ENCODE measurements around the gene KCNQ2. TPM values are rescaled to one million over a fixed set of nuclear protein-coding genes. Genes with fewer than 3 reads are reported as not detected.

Gene KCNQ2
- total and polyA plus RNA-seq, 10 donors, result 0.13 to 3.5 (median 0.45) TPM; not detected in 2

DNA sequence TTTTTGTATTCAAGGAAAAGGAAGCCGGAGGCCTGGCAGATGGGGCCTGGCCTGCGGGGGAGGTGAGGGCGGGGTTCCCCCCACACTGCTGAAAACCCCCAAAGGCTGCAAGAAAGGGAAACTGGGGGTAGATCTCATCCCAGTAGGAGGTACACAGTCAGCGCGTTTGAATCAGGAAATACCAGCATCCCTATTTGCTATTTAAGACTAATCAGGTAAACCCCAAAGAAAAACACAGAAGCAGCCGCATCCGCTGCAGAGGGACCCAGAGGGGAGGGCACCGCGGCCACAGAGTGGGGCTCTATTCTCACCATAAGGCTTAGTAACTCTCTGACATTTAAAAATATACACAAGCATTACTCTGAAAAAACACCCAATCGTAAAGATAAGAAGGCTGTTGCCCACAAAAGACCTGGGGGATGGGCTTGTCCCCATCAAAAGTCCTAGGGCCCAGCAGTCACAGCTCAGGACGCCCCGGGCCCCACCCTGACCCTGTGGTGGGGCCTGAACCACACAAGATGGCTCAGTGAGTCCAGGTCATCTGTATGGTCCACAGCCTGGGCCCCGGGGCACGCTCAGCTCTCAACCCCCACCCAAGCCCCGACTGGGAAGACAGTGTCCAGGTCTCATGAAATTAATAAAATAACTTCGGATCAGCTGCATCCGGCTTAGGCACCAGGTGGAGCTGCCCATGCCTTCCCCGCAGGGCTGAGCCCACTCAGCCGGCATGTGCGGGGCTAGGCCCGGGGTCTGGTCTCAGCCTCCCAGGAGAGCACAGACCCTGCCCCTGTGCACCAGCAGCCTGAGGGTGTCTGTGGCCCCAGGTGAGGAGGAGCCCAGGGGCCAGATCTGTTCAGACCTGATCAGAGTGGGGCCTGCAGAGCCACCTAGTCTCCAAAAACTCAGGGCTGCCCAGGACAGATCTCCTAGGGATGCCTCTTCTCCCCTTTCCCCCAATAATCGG lies 31.0 kb downstream of the KCNQ2 start:
- intact Hi-C loops (cut with DNase I; ENCODE audit: low total_unique reads), result no loop called here
- TF ChIP-seq POLR2AphosphoS5 (IDR thresholded peaks at IDR 0.05), result no peak
- TF ChIP-seq CTCF (IDR thresholded peaks at IDR 0.05 in 8 of 11, conservative IDR thresholded peaks at IDR 0.05 in 3 of 11), result no peak
- no peak for TF ChIP-seq POLR2A (IDR thresholded peaks at IDR 0.05)
- peaks cover 0 to 76% (median 14%) of the 10 kb centered on the region in 7 donors for H3K27me3 ChIP-seq (replicated peaks in 1 of 7)
- peaks cover 0 to 14% (median 13%) of the 10 kb centered on the region in 6 donors for H3K4me1 ChIP-seq
- DNase-seq, result no peak
- H3K36me3 ChIP-seq, result no peaks in the 10 kb centered on the region
- 15 to 25% (median 18%) methylated on average over 15 to 22 of the region's 22 CpGs for WGBS, 5 donors
- no peak overlapping the region for H3K4me3 ChIP-seq
- no peaks in the 10 kb centered on the region for H3K9me3 ChIP-seq
- H3K27ac ChIP-seq, result peak overlapping the region in 1 of 8 donors; percentile 29

DNA sequence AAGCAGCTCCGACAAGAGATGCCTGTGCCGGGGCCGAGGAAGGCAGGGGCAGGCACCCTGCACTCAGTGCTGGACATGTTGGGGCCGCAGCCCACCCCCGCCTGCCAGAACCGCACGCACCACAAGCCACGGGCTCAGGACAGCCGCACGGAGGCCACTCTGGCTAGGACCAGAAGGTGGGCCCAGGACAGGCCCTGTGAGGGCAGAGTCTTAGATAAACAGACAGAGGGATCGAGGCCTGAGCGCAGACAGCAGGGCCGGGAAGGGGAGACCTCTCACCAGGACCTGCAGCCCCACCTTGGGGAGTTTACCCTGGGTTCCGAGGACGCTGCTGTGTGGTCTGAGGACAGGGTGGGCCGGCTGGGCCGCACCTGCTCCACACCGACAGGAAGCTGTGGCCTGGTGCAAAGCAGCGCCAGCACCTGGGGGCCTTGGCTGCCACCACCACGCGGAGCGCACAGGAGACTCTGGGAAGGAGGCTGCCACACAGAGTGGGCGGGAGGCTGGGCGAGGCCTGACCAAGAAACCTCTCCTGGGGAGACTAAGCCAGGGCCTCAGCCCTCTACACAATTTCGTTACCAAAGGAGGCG lies 32.0 kb downstream of the KCNQ2 start:
- DNase-seq, result no peak
- intact Hi-C loops (cut with DNase I; ENCODE audit: low total_unique reads), result no loop called here
- 70 to 77% (median 73%) methylated on average over 20 to 26 of the region's 26 CpGs for WGBS, 5 donors

GRCh38 chr20:63439866-63440265 lies 32.6 kb downstream of the KCNQ2 start:
- Histone ChIP-seq H3K27me3 (replicated peaks in 1 of 7) (peaks cover 0 to 72% (median 14%) of the 10 kb centered on the region in 7 donors), H3K4me3 (no peak overlapping the region), H3K9me3 (no peaks in the 10 kb centered on the region), H3K27ac (no peak overlapping the region), H3K36me3 (no peaks in the 10 kb centered on the region), H3K4me1 (peaks cover 0 to 16% (median 11%) of the 10 kb centered on the region in 6 donors)
- intact Hi-C loops (cut with DNase I; ENCODE audit: low total_unique reads), result no loop called here
- 79 to 93% (median 83%) methylated on average over 13 to 15 of the region's 15 CpGs for WGBS, 5 donors
- TF ChIP-seq POLR2AphosphoS5 (IDR thresholded peaks at IDR 0.05) (no peak), CTCF (IDR thresholded peaks at IDR 0.05 in 8 of 11, conservative IDR thresholded peaks at IDR 0.05 in 3 of 11) (no peak), POLR2A (IDR thresholded peaks at IDR 0.05) (no peak)
- DNase-seq, result no peak

More for the DNA sequence above, 32.0 kb downstream of the KCNQ2 start:
- TF ChIP-seq CTCF (IDR thresholded peaks at IDR 0.05 in 8 of 11, conservative IDR thresholded peaks at IDR 0.05 in 3 of 11), result no peak
- TF ChIP-seq POLR2AphosphoS5 (IDR thresholded peaks at IDR 0.05), result no peak
- TF ChIP-seq POLR2A (IDR thresholded peaks at IDR 0.05), result no peak
- peaks cover 0 to 72% (median 14%) of the 10 kb centered on the region in 7 donors for H3K27me3 ChIP-seq (replicated peaks in 1 of 7)
- no peaks in the 10 kb centered on the region for H3K36me3 ChIP-seq
- H3K27ac ChIP-seq, result no peak overlapping the region
- peaks cover 0 to 14% (median 13%) of the 10 kb centered on the region in 6 donors for H3K4me1 ChIP-seq
- no peak overlapping the region for H3K4me3 ChIP-seq
- H3K9me3 ChIP-seq, result no peaks in the 10 kb centered on the region

GRCh38 chr20:63438121-63438520 lies 34.3 kb downstream of the KCNQ2 start:
- intact Hi-C loops (cut with DNase I; ENCODE audit: low total_unique reads), result no loop called here
- Histone ChIP-seq H3K4me1 (peaks cover 3 to 34% (median 23%) of the 10 kb centered on the region in 6 donors), H3K36me3 (no peaks in the 10 kb centered on the region), H3K4me3 (no peak overlapping the region), H3K27me3 (replicated peaks in 1 of 7) (peaks cover 0 to 82% (median 14%) of the 10 kb centered on the region in 7 donors), H3K27ac (no peak overlapping the region), H3K9me3 (no peaks in the 10 kb centered on the region)
- 79 to 96% (median 91%) methylated on average over 6 to 12 of the region's 12 CpGs for WGBS, 5 donors
- no peak for DNase-seq
- no peak for TF ChIP-seq CTCF (IDR thresholded peaks at IDR 0.05 in 8 of 11, conservative IDR thresholded peaks at IDR 0.05 in 3 of 11)
- TF ChIP-seq POLR2A (IDR thresholded peaks at IDR 0.05), result no peak
- no peak for TF ChIP-seq POLR2AphosphoS5 (IDR thresholded peaks at IDR 0.05)

Measured in spleen (tissue), 11 donors.